Frontal cortex (tissue), 4 donors: ENCODE measurements around the gene TOP2B. TPM values are rescaled to one million over a fixed set of nuclear protein-coding genes. Genes with fewer than 3 reads are reported as not detected.

Source experiments
- DNase-seq, 2 donors: peaks; one replicate each; pipeline ENCODE4 v3.0.0; 2012; ENCODE audit warnings: low spot score in 2 of 2
- FAIRE-seq: peaks from 2 replicates; lab custom pipeline; 2012; peaks lifted over from hg19 to GRCh38; lab: Jason Lieb, UNC
- total RNA-seq: library from RNA; depleted of rRNA; stranded (reverse); fragments of >200 nt; gene quantifications from one replicate; pipeline ENCODE4 v1.2.3, GENCODE V29; 2014
- donor health status: control.
- donor health status: control.
- donor health status: control.

Gene TOP2B
- total RNA-seq, 1 donor from 2014 or later: 423 TPM

DNA sequence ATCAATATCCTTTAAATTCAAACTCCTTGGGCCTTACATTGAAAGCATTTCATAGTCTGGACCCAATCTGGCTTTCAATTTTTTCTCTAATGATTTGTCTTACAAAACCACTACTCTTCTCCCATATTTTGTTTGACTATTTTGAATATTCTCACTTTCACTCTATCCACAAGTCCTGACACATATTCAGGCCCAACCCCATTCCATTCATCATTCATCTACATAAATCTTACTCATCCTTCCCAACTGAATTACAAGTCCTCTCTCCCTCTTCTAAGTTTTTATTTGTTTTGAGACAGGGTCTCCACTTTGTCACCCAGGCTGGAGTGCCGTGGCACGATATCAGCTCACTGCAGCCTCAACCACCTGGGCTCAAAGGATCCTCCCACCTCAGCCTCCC is 43.6 kb downstream of the TOP2B start:
- FAIRE-seq: no peak
- no peak for DNase-seq

GRCh38 chr3:25620493-25620892 is 44.2 kb downstream of the TOP2B start:
- DNase-seq (no peak), FAIRE-seq (no peak)

DNA sequence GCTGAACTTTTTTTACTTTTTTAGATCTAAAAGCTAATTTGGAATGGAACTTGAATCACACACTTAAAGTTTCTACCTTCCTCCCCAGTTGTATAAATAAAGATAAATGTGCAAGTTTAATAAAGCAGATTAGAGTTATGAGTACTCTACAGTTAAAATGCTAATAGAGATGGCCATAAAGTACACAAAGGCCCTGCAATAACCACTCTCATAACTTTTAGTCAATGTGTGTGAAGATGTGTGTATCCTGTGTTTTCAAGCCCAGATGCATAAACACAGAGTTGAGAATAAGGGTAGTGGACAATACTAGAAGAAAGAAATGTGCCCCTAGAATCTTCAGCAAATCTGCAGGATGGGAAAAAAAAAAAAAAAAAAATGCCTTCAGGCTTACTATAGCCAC is 45.3 kb downstream of the TOP2B start:
- DNase-seq (no peak), FAIRE-seq (no peak)

GRCh38 chr3:25618028-25618427 is 46.7 kb downstream of the TOP2B start:
- DNase-seq (no peak), FAIRE-seq (no peak)

- FAIRE-seq (no peak), DNase-seq (no peak)
Observed at GRCh38 chr3:25611193-25611592, 53.5 kb downstream of the TOP2B start.

- no peak for FAIRE-seq
Observed at GRCh38 chr3:25610779-25611178, 53.9 kb downstream of the TOP2B start.

GRCh38 chr3:25610167-25610566 is 54.5 kb downstream of the TOP2B start:
- FAIRE-seq (no peak), DNase-seq (no peak)

More at GRCh38 chr3:25610779-25611178, 53.9 kb downstream of the TOP2B start:
- DNase-seq: no peak

DNA sequence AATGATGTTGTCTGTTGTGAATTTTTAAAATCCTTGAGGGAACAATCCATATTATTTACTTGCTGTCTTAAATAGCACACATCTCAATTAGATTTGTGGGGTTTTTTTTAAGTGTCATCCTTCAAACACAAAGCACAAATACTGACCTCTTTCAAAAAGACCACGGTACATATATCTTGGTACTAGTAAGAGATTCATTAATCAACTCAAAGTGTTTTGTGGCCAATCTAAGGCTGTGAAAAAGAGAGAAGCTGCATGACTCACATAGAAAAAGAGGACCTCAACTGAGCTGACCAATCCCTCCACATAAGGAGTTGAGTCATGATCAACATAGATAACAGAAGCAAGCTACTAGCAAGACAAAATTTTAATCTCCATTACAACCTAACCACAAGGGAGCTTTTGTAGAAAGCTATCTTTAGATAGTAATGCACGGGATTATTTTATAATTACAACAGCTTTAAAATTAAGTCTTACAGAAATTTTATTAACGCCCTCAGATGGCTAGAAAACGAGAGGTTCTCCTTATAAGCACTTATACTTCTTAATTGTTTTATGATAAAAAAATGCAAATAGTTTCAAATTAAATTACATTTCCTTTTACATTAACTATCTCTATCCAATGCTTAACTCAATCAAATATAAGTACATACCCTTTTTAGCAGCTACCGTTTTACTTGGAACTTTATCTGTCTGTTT is 60.5 kb downstream of the TOP2B start:
- no peak for FAIRE-seq

GRCh38 chr3:25603703-25604102 is 61.0 kb downstream of the TOP2B start:
- DNase-seq: no peak
- FAIRE-seq: no peak

More for the DNA sequence above, 60.5 kb downstream of the TOP2B start:
- DNase-seq: no peak

GRCh38 chr3:25597535-25598101 is 67.1 kb downstream of the TOP2B start:
- DNase-seq (no peak), FAIRE-seq (no peak)

DNA sequence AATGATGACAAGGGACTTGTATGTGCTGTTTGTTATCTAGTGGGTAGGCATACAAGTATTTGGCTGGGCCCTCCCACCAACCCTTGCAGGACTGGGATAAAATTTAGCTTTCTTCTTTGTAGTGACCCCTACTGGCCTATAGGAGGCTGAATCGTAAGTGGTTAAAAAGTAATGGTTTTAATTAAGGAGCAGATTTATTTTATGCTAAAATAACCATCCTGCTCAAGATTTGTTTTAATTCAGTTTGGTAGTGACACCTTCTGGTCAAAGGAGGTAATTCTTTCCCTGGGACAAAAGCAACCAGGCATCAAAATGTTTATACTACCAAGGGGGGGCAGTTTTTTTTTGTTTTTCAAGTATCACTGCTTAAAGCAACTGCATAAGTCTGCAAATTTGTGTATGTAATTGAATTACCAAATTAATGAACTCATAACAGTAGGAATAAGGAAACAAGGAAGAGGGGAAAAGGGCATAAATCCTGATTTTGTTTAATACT is 70.7 kb downstream of the TOP2B start:
- DNase-seq: no peak
- FAIRE-seq: no peak

DNA sequence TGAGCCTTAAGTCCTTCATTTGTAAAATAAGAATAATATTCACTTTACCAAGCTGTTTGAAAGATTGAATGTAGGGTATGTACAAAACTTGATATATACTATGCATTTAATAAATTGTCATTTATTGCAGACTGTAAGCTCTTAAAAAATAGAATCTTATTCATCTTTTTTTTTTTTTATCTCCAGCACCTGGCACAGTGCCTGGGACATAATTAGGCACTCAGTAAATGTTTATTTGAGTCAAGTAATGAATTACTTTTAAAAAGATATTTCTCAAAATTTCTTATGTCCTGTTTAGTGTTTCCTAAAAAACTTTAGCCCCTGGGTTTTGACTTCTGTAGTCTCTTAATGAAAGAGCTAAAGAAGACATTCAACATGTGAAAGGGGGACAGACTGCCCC is 71.7 kb downstream of the TOP2B start:
- DNase-seq (no peak), FAIRE-seq (no peak)

DNA sequence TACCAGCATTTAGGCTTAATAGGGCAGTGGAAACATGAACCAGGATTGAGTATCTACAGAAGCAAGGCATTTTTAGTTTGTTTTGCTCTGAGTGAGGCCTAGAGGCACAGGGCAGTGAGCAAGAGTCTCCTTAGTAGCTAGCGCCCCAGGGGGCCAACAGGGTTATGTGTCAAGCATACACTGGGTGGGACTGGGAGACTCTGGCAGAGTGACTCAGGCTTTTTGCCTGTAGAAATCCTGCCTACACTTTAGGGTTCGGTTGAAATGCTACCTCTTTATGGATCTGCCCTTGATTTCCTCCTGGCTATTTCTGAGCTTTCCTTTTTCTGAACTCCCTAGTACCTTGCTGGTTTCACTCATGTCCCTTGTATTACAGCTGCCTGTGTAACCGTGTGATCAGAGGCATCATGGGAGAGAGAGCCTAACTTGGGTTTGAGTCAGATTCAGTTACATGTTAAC is 72.2 kb downstream of the TOP2B start:
- FAIRE-seq (no peak), DNase-seq (no peak)

DNA sequence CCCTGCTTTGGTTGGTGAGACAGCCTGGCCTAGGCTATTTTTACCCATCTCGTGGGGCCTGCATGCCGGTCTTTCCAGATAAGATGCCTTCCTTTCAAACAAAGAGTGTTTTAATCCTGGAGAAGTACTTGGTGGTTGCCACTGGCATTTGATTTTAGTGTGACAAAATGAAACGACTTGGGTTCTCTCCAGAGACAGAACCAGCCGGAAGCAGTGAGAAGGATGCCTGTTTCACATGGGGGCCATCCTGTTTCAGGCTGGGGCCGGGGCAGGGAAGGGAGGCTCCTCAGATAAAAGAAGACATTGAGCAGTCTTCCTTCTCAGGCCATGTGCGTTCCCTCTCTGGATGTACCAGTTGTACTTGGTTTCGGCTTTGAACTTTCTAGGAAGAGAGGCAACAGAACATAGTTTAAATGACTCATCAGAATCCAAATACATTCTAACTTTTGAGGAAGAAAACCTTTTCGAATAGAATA is 74.9 kb downstream of the TOP2B start:
- FAIRE-seq (no peak), DNase-seq (no peak)

GRCh38 chr3:25589104-25589782 is 75.5 kb downstream of the TOP2B start:
- no peak for FAIRE-seq
- DNase-seq: no peak

- no peak for DNase-seq
- FAIRE-seq: no peak
Observed at GRCh38 chr3:25588441-25589103, 76.1 kb downstream of the TOP2B start.

DNA sequence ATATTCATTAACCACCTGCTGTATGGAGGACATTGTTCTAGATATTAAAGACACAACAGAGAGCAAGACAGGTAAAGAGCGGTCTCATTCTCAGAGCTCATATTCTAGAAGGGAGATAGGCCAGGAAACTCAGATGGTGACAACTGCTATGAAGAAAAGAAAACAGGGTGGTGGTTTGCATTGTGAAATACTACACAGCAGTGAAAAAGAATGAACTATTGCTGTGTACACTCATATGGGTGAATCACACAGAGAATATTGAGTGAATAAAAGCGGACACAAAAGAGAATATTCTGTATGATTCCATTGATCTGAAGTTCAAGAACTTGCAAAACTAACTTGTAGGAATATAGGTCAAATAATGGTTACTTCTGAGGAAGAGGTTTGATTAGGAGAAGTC is 76.7 kb downstream of the TOP2B start:
- DNase-seq (no peak), FAIRE-seq (no peak)

GRCh38 chr3:25587526-25587925 is 77.2 kb downstream of the TOP2B start:
- FAIRE-seq (no peak), DNase-seq (no peak)

GRCh38 chr3:25587094-25587493 is 77.6 kb downstream of the TOP2B start:
- DNase-seq: no peak

DNA sequence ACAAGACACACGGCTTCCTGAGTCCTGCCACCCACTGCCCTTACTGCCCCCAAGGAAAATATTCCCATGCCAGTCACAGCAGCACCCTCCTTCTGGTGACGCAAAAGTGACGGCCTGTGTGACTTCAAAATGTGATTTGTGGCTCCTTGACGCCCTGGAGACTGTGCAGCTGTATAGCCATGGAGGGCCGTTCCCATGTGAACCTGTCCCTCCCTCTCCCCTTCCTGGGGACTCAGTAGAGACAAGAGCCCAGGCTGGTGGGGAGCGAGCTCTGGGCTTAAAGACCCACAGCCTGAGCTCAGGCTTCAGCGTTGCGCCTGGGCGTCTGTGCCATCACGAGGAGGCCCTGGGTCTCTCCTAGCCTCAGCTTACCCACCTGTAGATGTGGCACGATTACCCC is 78.2 kb downstream of the TOP2B start:
- DNase-seq: no peak

More at GRCh38 chr3:25587094-25587493, 77.6 kb downstream of the TOP2B start:
- FAIRE-seq: no peak

More for the DNA sequence above, 78.2 kb downstream of the TOP2B start:
- FAIRE-seq: no peak
